Ramos (cell line): ENCODE results near the gene FAP.

Experiments used
- in situ Hi-C: fragments of 300-500 bp; cut with MboI; formaldehyde crosslinking; loops from one replicate; pipeline ENCODE4 v1.14.3; 2022; ENCODE audit warnings: low sequenced_read_pairs; ENCODE audit not compliant: unreplicated experiment

FAP gene

DNA sequence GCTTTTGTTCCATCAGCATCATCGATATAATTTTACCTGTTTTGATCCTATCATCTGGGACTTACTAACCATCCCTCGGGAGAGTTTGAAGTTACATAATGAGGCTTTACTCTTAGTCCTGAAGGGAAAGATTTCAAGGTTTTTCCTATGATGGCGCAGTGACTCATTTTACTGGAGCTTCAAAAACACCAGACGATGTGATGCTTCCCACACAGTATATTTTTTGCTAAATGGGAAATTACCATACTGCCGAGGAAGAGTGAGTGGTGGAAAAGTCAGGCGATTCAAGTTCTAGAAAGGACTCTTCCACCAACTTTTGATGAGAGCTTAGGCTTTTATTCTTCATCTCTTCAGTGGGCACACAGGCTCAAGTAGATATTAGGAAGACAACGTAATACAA is 46.6 kb downstream of the FAP start:
- in situ Hi-C loops: no loop called here

DNA sequence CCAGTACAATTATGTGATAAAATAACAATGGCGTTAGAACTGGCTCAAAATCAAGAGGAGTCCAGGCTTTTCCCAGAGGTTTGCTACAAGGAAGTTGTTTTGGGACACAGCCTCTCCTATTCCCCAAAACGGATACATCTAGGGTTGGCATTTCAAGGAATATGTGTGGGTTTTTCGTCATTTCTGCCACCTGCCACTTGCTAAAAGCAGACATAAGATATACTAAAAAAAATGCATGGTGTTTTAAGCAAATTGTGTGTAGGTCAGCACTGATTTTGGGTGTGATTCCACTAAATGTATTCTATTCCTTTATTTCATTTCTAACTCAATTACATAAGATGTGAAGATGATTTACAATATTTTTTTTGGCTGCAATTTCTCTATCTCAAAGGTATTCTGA is 54.8 kb downstream of the FAP start:
- in situ Hi-C loops: no loop called here

DNA sequence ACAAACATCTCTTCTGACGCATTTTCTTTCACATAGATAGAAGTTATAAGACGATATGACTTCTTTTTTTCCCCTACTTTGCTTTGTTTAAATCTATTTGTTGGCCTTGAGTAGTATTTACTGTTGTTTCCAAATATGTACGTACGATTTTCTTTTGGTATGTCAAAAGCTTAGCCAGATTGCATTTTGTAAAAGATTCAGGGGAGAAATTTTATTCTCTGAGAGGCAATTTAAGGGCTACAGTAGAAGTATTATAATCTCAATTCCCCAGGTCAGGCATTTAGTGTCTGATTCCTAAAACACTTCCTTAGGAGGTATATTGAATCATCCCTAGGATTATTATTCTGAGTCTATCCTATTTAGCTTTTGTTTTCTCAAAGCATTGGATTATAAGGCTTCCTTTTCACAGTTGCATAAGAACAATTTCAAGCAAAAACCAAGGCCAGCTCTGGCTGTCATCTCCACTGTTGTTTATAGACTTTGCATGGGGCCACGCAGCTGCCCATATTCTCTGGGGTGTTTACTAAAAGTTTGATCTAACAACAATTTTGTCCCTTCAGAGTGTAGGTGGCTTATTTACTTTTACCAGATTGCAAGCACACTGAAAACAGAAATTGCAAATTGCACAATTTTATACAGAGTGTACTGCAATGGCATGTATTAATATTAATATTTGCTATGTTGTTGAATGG is 57.6 kb downstream of the FAP start:
- in situ Hi-C loops: no loop called here

DNA sequence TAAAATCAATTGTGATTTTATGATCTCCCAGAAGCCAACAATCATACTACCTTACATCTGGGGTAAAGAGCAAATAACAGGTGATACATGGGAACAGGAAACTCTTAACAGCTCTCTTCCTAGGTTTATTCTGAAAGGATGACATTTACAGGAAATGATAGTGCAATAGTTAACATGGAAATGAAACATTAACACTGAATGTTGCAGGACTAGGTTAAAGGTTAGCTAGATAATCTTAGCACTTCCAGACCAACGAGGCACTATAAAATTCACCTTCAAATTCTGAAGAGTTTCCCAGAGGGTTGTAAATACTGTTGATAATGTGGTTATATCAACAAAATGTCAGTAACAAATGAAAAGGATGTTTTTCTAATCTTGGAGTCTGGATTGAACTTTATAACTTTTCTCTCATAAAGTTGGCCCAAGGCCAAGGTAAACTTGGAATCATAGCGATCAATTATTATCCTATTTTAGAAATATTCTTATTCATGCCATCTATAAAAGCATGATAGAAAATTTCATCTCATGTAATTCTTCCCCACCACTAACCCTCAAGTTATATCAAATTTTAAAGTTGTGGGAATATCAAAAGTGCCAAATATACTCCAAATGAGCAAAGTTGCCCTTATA is 58.3 kb downstream of the FAP start:
- in situ Hi-C loops: no loop called here

DNA sequence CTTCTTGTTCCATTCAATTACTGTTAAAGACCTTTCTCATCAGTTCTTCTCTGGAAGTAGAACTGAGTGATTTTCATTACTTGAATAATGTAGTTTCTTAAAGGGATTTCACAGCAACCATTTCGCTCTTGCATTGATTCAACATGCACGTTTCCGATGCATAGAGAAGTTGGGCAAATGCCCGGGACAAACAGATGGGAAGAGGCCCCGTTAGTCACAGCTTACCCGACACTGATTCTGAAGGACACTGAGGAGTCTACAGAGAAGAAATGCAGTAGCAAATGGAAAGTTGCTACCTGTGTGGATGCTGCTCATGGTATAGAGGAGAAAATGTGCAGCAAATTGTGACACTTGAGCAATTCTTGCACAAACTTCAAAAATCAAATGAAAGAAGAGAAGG is 58.9 kb downstream of the FAP start:
- in situ Hi-C loops: no loop called here

DNA sequence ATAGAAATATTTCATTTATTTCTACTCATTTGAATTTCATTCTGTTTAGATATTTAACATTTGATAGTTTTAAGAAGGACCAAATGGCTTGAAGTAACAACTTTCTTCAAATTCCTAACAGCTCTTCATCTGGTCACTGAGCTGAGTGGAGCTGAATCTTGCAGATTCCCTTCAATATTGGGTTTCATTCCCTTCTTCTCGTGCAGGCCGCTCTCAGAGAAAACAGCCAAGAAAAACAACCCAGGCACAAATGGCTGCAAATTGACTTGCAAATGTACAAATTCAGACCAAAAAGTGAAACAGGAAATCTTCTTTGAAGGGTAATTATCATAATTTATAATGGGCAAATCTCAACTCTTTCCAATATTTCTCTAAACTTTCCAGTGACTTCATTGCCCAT is 60.9 kb downstream of the FAP start:
- in situ Hi-C loops: no loop called here

DNA sequence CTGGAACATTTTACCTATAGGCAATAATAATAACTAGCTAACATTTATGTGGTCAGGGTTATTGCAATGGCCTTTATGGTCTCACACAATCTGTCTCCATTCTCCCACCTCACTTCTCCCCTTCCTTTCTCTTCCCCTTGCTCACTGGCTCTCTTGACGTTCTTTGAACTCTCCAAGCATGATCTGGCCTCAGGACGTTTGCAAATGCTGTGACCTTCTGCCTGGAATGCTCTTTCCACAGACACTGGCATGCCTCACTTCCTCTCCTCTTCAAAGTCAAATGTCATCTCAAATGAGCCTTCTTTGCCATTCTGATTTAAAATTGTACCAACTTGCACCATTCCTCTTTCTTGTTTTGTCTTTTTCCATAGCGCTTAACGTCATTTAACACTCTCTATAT is 65.9 kb downstream of the FAP start:
- in situ Hi-C loops: no loop called here

DNA sequence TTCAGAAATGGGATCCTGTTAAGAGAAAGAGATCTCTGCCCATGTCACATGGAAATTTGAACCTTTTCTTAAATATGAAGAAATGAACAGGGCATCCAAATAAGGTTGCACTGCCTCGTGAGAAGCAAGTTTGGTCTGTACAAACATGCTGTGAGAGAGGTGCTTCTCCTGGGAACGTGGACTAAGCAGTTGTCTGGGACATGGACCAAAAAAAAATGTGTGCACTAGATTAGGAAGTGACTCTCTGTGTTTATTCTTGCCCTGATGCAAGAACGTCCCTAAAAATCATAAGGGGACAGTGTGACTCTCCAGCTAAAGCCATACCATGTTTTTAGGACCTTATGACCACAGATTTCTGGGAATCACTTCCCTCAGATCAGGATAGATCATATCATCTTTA is 67.5 kb downstream of the FAP start:
- in situ Hi-C loops: no loop called here

DNA sequence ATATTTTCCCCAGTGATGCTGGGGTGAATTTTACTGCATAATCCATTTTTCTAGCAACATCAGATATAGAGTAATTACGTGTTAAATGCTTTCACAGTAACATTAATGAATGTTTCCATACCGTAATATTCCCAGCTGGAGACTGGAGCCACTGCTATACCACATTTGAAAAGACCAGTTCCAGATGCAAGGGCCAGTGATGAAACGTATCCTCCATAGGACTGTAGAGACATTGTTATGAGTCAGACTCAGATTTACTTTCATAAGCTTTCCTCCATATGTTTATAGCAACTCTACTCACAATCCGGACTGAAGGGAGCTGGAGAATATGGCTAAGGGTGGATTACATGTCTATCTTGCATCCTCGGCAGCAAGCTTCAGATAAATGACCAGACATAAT is 68.5 kb downstream of the FAP start:
- in situ Hi-C loops: no loop called here

DNA sequence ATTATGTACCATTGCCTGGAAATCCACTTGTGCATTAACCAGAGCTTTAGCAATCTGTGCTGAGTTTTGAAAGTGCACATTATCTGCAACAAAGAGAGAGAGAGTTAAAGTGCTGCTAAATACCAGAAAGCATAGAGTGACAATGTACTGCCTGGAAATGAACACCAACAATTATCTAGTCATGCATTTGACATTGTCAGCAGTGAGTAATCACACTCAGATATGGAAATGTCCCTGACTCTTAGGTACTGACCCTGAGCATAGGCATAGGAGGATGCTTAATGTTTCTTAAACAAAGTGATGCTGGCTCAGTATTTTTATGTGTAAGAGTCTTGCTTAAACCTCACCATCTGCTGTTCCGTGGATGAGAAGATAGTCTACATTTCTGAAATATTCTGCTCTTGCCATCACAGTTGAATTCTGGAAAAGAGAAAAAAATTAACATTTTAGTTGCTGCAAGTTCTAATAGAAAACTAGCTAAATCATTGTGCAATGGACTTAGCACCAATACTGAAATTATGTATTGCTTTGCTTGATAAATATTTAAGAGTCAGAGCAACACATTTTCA is 70.4 kb downstream of the FAP start:
- in situ Hi-C loops: no loop called here

DNA sequence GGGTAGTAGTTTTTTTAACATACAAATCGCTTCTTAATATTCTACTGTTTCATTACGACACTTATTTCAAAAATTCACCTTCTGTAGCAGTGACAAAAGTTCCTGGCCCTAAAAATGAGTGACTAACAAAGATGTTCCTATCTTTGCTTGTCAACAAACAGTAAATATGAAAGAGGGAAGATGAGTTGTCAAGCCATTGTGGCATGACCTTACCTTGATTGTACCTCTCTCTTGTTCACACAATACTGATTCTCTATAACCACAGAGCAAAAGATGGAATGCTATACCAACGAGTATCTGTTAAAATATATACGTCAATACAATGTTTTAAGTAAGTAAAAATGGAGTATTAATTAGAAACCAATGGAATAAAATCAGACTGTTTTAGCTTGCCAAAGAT is 76.5 kb downstream of the FAP start:
- in situ Hi-C loops: no loop called here

DNA sequence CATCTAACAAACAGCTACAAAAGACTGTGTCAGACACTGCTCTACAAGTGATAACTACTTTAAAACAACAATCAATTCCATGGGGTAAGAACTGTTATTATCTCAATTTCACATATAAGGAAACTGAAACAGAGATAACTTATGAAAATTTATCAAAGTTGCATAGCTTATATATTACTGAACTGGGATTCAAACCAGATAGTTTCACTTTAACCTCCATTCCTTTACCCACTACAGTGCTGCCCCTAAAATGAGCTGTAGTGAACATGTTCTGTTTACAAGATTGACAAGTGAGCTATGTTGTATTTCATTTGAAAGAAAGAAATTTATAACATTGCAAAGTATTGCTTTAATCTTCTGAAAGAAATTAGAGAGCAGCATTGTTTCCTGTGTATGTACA is 77.1 kb downstream of the FAP start:
- in situ Hi-C loops: no loop called here

DNA sequence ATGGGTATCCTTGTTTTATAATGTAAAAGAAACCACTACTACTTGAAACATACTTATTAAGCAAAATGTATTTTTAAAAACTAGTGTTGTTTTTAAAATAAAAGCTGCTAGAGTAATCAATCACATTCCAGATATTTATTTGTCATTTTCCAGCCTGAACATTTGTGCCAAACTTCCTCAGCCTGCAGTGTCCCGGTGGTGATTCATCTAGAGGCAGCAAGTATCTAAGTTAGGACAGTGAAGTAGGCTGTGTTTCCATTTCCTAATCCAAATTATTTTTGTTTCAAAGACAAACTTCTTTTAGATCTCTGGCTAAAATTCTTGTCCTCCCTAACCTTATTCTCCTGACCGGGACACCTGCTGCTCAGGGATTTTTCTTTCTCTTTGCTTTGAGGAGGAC is 78.4 kb downstream of the FAP start:
- in situ Hi-C loops: no loop called here

DNA sequence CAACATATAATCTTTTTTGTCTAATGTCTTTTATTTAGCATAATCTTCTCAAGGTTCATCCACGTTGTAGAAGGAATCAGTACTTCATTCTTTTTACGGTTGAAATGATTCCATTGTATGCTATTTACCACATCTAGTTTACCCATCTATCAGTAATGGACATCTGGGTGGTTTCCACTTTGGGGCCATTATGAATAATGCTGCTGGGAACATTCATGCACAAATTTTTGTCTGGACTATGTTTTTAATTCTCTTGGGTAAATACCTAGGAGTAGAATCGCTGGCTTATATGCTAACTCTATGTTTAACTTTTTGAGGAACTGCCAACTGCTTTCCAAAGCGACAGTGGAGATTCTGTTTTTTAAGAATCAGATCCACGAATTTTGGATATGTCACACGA is 83.8 kb downstream of the FAP start:
- in situ Hi-C loops: no loop called here

DNA sequence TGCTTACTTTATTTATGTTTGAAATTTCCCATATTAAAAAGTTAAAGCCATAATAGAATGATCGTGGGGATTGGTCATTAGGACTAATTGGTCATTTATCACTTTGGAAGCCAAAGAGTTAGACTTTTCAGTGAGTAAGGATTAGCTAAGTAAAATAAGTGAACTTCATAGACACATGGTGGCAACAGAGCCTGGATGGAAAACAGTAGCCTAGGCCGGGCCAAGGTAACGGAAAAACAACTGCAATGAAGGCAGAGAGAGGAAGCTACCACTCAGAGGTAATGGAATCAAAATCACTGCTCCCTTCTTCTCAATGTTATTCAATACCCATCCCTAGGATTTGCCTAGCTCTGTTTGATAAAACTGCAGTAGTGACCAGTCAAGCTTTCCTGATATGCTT is 87.1 kb downstream of the FAP start:
- in situ Hi-C loops: no loop called here

DNA sequence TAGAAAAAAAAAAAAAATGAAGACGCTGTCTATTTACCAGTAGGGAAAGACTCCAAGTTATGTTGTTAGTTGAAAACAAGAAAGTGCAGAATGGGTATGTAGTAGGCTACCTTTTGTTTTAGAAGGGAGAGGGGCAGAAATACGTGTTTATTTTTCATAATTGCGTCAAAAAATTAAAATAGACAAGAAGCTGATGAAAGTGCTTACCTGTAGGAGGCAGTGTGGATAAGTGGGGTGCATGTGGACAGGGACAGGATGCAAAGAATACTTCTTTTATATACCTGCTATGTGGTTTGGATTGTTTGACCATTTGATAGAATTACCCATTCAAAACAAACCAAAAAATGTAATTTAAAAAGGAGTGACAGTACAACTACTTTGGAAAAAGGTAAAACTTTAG is 88.2 kb downstream of the FAP start:
- in situ Hi-C loops: no loop called here

DNA sequence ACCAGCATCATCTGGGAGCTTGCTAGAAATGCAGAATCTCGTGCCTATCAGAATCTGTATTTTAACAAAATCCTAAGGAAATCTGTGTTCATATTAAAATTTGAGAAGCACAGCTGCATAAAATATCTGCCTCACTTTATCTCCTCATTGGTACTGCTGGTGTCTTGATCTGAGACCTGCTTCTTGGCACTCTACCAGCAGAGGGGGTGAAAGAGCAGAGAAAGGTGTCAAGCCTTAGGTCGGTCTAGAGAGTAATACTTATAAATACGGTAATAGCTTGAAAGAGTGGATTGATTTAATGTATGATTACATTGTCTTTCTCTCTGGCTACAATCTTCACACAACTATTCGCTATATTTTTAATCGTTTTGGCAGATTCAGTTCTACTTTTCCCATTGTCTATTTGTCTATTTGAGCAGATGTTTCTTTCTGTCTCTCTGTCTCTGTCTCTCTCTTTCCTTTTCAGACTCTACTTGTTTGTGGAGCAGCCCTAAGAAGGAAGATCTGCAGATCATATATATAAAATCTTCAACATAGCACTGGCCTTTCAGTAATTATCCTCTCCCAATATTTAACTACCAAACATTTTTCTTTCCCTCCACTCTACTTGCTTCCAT is 89.5 kb downstream of the FAP start:
- in situ Hi-C loops: no loop called here

DNA sequence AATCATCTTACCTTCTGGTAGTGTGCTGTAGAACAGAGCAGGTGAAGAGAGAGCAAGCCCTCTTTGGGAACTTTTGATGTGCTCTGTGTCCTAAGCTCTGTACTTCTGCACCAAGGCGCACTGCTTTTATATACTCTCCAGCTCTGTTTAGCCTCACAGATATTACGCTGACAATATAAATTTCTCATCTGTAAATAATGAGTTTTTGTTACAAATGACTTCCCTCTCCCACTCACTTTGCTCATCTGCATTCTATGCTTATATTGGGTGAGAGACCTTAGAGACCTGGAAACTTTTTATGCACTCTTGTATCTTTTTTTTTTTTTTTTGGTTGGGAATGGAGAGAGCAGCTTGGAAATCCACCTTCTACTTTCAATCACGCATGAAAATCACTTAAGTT is 91.1 kb downstream of the FAP start, which contains the start of gene GCG:
GCG (minus strand) TSS at position 101 of the 400 bp plus-strand sequence. CDS start 3,069 bp downstream, outside the sequence.
- in situ Hi-C loops: no loop called here

DNA sequence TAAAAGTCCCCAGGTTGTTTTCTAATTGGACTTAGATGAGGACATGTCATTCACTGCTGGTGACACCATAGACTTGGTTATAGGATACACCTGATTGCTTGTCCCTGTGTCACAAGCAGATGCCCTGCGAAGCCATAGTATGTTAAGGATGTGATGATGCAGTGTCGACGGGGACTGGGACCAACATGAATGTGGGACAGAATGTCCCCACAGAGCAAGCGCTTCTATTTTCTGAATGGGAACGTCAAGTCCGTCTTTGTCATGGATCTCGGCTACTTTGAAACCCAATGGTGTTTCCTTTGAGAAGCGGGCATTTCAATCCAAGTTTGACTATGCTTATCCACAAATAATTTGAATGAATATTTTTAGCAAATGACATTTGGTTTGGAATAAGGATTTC is 93.3 kb downstream of the FAP start:
- in situ Hi-C loops: no loop called here

DNA sequence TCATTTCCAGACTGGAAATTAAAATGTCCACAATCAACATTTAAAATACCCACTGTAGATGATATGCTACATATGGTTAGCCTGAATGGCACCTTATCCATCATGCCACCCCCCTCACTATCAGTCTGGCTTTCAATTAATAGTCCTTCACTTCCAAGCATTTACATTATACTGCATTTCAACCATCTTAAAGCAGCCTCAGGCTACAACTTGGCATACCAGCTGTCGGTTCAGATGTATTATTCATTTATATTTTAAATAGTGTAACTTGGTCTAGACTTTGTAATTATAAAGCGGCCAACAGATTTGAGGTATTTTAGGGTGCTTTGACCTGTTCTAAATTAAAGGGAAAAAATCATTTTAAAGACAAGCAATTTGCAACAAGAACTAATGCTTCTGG is 93.8 kb downstream of the FAP start:
- in situ Hi-C loops: no loop called here

DNA sequence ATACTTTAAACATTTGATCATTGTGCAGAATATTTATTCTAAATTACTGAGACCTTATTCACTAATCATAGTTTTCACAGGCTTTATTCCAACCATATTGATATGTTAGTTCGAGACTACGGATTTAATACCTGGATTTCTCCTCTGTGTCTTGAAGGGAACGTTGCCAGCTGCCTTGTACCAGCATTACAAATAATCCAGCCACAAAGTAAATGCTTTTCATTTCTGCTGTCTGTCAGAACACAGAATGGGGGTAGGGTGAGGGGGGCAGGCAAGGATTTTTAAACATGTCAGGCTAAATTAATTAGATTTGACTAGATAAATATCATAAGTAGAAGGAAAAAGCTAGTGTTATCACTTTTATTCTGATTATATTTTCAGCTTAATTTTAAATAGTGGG is 94.3 kb downstream of the FAP start:
- in situ Hi-C loops: no loop called here

DNA sequence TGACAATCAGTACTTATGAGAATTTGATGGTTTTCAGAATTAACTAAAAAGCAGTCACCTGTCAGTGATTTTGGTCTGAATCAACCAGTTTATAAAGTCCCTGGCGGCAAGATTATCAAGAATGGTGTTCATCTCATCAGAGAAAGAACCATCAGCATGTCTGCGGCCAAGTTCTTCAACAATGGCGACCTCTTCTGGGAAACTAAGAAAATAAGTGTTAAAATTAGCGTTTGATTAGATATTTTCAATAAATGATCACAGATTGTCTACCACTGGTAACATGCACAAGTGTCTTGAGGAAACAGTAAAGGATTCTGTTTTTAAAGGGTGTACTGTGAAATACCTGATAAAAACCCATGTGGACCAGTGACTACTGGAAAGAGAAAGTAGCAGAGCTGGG is 99.3 kb downstream of the FAP start:
- in situ Hi-C loops: no loop called here
